Fibroblast of skin of scalp (primary cell): ENCODE data around the gene TLCD3A.
"Not testable (repeated sequence)": the region's sequence is repeated elsewhere in the genome, so short reads cannot be mapped to it uniquely, and the experiment has no call there.

ENCODE experiments used
- DNase-seq: peaks from one replicate; pipeline ENCODE4 v3.0.0-alpha.2; 2013

TLCD3A gene

GRCh38 chr17:708132-708531, 24.3 kb upstream of the TLCD3A start:
- DNase-seq = no peak

- DNase-seq = no peak
Measured at GRCh38 chr17:718075-718474, 14.3 kb upstream of the TLCD3A start.

GRCh38 chr17:720706-721539, 11.5 kb upstream of the TLCD3A start:
- no peak for DNase-seq

- no peak for DNase-seq
Measured at GRCh38 chr17:721540-721937, 10.9 kb upstream of the TLCD3A start.

- no peak for DNase-seq
Measured at GRCh38 chr17:725084-725483, 7.3 kb upstream of the TLCD3A start.

GRCh38 chr17:725746-726145, 6.7 kb upstream of the TLCD3A start:
- DNase-seq = no peak

GRCh38 chr17:726271-726919, 6.0 kb upstream of the TLCD3A start:
- no peak for DNase-seq

GRCh38 chr17:728911-729310, 3.5 kb upstream of the TLCD3A start:
- no peak for DNase-seq

- DNase-seq = peak; percentile 27
Measured at GRCh38 chr17:731644-732066, 741 bp upstream of the TLCD3A start.

- DNase-seq = peak; percentile 44
Measured at GRCh38 chr17:732902-733720, 715 bp downstream of the TLCD3A start.

GRCh38 chr17:733743-734142, 1.3 kb downstream of the TLCD3A start:
- DNase-seq = no peak

- DNase-seq = no peak
Measured at GRCh38 chr17:737561-738113, 5.2 kb downstream of the TLCD3A start.

- DNase-seq = no peak
Measured at GRCh38 chr17:740240-741017, 8.0 kb downstream of the TLCD3A start.

GRCh38 chr17:742147-742793, 9.9 kb downstream of the TLCD3A start:
- DNase-seq = no peak

GRCh38 chr17:743139-743538, 10.7 kb downstream of the TLCD3A start:
- DNase-seq = no peak

- DNase-seq = no peak
Measured at GRCh38 chr17:744937-745336, 12.5 kb downstream of the TLCD3A start.

GRCh38 chr17:745406-745805, 13.0 kb downstream of the TLCD3A start:
- DNase-seq = no peak

- DNase-seq = no peak
Measured at GRCh38 chr17:746181-746580, 13.8 kb downstream of the TLCD3A start.

GRCh38 chr17:746783-747629, 14.6 kb downstream of the TLCD3A start:
- DNase-seq = no peak

- DNase-seq = not testable (repeated sequence)
Measured at GRCh38 chr17:748604-749003, 16.2 kb downstream of the TLCD3A start.

- DNase-seq = not testable (repeated sequence)
Measured at GRCh38 chr17:749359-749758, 17.0 kb downstream of the TLCD3A start.
